Glutamatergic neuron (in vitro differentiated cells): ENCODE data around the gene ARHGAP22. TPM values are rescaled to one million over a fixed set of nuclear protein-coding genes. Genes with fewer than 3 reads are reported as not detected.

Experiments
- DNase-seq: peaks from one replicate; pipeline ENCODE4 v3.0.0; 2022
- H3K27ac Mint-ChIP-seq: one replicate; pipeline ENCODE4 v1.8.0; 2020; ENCODE audit warnings: mild to moderate bottlenecking, mixed read lengths, inconsistent platforms; ENCODE audit not compliant: unreplicated experiment
- H3K27me3 Mint-ChIP-seq: one replicate; pipeline ENCODE4 v1.8.0; 2020; ENCODE audit warnings: mild to moderate bottlenecking, moderate library complexity, mixed read lengths, inconsistent platforms; ENCODE audit not compliant: unreplicated experiment
- H3K36me3 Mint-ChIP-seq: one replicate; pipeline ENCODE4 v1.8.0; 2020; ENCODE audit warnings: mild to moderate bottlenecking, mixed read lengths, inconsistent platforms; ENCODE audit not compliant: unreplicated experiment
- H3K4me1 Mint-ChIP-seq: one replicate; pipeline ENCODE4 v1.8.0; 2020; ENCODE audit warnings: mild to moderate bottlenecking, low read depth, mixed read lengths, inconsistent platforms; ENCODE audit not compliant: unreplicated experiment
- H3K4me3 Mint-ChIP-seq: one replicate; pipeline ENCODE4 v1.8.0; 2020; ENCODE audit warnings: mild to moderate bottlenecking, mixed read lengths, inconsistent platforms; ENCODE audit not compliant: unreplicated experiment
- H3K9me3 Mint-ChIP-seq: one replicate; pipeline ENCODE4 v1.8.0; 2020; ENCODE audit warnings: mild to moderate bottlenecking, moderate library complexity, mixed read lengths, inconsistent platforms; ENCODE audit not compliant: unreplicated experiment
- total RNA-seq: library from RNA; stranded (reverse); fragmentation: NEBNext Ultra II Directional; extraction: Animal tissue kit (Norgen Biotek cat#: 25700); gene quantifications from one replicate; pipeline ENCODE4 v1.2.1, GENCODE V29; 2021; ENCODE audit not compliant: unreplicated experiment
- TF ChIP-seq, protein P1 (sequence below): fragments of 200-600 bp; sonication (generic); IDR thresholded peaks from one replicate; pipeline ENCODE4 v1.5.0; 2021; ENCODE audit not compliant: partially characterized antibody, unreplicated experiment

Gene ARHGAP22
- total RNA-seq, 1 donor from 2014 or later, result 10.0 TPM

- Mint-ChIP-seq H3K27ac (no peak overlapping the region), H3K36me3 (no peaks in the 10 kb centered on the region), H3K27me3 (no peaks in the 10 kb centered on the region), H3K4me1 (peaks cover 9% of the 10 kb centered on the region), H3K4me3 (no peak overlapping the region), H3K9me3 (no peaks in the 10 kb centered on the region)
- DNase-seq, result no peak
- TF ChIP-seq, protein P1, sequence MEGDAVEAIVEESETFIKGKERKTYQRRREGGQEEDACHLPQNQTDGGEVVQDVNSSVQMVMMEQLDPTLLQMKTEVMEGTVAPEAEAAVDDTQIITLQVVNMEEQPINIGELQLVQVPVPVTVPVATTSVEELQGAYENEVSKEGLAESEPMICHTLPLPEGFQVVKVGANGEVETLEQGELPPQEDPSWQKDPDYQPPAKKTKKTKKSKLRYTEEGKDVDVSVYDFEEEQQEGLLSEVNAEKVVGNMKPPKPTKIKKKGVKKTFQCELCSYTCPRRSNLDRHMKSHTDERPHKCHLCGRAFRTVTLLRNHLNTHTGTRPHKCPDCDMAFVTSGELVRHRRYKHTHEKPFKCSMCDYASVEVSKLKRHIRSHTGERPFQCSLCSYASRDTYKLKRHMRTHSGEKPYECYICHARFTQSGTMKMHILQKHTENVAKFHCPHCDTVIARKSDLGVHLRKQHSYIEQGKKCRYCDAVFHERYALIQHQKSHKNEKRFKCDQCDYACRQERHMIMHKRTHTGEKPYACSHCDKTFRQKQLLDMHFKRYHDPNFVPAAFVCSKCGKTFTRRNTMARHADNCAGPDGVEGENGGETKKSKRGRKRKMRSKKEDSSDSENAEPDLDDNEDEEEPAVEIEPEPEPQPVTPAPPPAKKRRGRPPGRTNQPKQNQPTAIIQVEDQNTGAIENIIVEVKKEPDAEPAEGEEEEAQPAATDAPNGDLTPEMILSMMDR, result no peak
These were observed 97.4 kb downstream of the ARHGAP22 start for GRCh38 chr10:48507494-48507893.

DNA sequence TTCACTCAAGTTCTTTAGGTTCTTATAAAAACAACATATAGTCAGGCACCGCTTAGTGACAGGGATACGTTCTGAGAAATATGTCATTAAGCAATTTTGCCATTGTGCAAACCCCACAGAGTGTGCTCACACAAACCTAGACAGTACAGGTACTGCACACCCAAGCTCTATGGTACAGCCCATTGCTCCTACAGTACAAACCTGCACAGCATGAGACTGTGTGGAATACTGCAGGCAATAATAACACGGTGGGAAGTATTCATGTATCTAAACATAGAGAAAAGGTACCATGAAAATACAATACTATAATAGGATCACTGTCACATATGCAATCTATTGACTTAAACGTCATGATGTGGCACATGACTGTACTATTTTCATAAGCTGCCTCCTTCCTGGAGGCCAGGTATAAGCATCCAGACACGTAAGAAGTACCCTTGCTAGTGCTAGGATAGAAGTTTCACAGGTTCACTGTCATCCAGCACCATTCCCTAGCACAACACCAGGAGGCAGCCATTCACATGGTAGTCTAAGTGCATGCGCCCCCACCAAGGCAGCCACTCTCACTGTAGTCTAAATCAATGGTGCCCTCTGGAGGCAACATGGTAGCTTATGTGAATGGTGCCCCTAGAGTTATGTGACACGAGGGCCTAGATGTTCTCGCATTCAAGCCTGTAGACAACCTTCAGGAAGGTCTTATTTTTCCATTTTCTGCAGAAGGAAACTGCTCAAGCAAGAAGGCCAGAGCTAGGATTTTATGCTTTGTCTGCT is 98.5 kb downstream of the ARHGAP22 start:
- Mint-ChIP-seq H3K4me1 (peaks cover 9% of the 10 kb centered on the region), H3K27me3 (no peaks in the 10 kb centered on the region), H3K4me3 (no peak overlapping the region), H3K27ac (peak overlapping the region; percentile 5), H3K36me3 (no peaks in the 10 kb centered on the region), H3K9me3 (no peaks in the 10 kb centered on the region)
- no peak for DNase-seq
- TF ChIP-seq, protein P1, result no peak

DNA sequence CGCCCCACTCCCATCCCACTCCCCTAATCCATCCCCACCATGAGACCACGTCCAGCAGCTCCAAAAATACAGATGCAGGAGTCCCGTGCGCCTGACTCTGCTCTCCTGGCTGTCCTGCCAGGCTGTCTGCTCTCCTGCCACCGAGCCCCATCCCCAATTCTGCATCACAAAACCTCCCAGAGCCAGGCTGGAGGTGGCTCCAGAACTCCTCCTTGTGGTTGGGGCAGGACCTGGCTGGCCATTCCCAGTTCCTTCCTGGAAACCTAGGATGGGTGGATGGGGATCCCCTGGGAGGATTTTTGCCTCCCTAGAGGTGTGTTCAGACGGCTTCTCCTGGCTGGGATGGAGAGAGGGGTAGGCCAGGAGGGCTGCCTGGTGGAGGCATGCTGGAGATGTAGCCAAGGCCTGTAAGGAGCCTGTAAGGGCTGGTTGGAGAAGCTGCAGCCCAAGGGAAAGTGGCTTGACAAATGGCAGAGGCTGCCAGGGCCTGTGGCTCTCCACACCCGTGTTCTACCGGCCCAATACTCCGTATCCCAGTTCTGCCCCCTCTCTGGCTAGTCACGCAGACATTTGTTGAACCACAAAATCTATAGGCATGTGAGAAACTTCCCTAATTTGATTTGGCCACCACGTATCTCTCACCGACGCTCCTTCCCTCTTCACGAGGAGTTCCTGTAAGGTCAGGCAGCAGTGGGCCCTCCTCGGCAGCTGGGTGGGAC is 99.3 kb downstream of the ARHGAP22 start:
- Mint-ChIP-seq H3K4me3 (no peak overlapping the region), H3K36me3 (no peaks in the 10 kb centered on the region), H3K27ac (peak overlapping the region; percentile 5), H3K27me3 (no peaks in the 10 kb centered on the region), H3K4me1 (peaks cover 9% of the 10 kb centered on the region), H3K9me3 (no peaks in the 10 kb centered on the region)
- no peak for DNase-seq
- TF ChIP-seq, protein P1, result no peak

DNA sequence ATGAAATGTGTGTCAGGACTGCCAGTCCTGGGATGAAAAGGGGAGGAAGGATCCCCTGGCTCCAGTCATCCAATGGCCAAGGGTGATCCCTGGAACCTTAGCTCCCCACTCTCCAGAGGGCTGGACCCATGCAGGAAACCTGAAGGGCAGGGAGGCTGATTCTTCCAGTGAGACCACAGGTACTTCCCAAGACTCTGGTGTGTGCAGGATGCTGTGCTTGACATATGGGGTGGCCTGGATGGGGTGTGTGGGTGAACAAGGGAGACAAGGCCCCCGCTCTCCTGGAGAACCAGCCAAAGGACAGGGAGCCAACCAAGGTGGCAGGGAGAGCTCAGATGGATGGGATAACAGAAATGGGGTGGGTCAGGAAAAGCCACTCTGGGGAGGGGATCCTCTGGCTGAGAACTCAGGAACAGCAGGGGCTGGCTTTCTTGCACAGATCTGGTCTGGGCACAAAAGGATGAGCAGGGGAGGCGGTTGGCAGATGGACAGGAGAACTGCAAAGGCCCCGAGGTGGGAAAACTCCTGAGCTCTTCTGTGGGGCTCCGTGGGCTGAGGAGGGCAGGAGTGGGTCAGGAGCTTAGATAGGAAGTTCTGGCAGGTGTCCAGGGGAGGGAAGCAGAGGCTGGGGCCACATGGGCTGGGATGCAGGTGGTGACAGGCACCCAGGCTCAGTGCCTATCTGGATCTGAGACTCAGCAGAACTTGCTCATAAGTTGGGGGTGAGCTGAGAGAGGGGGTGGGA is 100.6 kb downstream of the ARHGAP22 start:
- Mint-ChIP-seq H3K4me3 (no peak overlapping the region), H3K4me1 (peaks cover 9% of the 10 kb centered on the region), H3K27me3 (peaks cover 3% of the 10 kb centered on the region), H3K36me3 (no peaks in the 10 kb centered on the region), H3K9me3 (no peaks in the 10 kb centered on the region), H3K27ac (peak overlapping the region; percentile 49)
- TF ChIP-seq, protein P1, result no peak
- DNase-seq, result no peak
